Measurements from ENCODE around the gene SOS2.

Gene SOS2

DNA sequence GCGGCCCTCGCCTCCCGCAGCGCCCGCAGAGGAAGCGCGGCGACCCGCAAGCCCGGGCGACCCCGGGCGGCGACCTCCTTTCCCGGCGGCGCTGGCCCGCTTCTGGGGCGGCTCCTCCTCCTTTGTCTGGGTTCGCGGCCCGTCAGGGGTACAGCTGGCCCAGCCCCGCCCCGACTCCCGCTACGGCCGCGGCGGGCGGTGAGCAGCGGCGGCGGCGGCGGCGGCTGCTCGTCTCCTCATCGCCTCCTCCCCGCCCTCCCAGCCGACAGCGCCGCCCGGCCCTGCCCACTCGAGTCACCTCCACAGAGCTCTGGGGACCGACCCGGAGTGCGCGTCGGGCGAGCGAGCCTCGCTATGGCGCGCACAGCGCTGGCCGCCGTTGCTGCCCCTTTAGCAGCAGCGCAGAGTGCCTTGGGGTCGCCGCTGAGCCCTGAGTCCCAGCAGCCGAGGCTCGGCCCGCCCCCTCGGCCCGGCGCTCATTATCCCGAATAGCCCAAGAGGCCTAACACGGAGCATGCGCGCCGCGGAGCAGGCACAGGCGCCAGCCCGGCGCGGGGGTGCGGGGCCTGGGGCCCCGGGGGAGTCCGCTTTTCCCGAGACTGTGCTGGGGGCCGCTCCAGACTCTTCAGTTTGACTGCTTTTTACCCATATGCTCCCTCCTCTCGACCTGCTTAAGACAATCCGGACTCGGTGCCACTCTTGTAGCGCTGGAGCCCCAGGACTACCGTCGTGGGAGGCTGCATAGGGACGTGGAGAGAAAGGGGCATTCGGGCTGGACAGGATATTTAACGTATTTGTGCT, at the start of gene SOS2:
Gene SOS2 (minus strand): TSS at position 104 of the 801 bp plus-strand sequence. CDS start 295 bp downstream, outside the sequence.
- DNase-seq = peak; percentile 92

DNA sequence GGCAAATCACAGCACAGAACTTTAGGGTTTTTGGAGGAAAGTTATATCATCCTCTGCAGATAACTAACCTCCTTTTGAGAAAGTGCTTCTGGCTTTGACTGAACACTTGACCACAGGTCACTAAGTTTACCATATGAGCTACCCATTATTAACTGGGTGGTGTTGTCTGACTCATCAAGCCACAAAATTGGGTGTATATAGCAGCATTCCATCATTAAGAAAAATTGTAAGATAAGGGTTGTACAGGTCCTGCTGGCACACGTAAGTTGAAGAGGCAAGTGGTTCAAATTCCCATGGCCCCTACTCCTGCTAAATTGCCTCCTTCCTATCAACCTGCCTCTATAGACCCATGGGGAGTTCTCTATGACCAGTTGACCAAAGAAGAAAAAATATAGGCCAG, 41.1 kb upstream of the SOS2 start:
- no peak for DNase-seq

DNA sequence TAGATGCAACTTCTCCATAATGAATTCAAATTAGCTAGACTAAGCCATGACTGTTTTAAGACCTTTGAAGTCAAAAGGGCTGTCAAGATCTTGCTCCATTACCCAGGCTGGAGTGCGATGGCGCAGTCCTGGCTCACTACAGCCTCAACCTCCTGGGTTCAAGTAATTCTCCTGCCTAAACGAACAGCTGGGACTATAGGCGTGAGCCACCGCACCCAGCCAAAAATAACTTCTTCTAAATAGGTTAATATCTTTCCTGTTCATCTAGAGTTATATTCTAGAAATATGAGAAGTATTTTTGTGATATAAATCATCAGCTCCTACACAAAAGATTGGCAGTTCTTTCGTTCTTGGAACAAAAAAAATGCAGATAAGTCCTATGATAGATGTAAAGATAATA, 39.6 kb upstream of the SOS2 start:
- DNase-seq = no peak

DNA sequence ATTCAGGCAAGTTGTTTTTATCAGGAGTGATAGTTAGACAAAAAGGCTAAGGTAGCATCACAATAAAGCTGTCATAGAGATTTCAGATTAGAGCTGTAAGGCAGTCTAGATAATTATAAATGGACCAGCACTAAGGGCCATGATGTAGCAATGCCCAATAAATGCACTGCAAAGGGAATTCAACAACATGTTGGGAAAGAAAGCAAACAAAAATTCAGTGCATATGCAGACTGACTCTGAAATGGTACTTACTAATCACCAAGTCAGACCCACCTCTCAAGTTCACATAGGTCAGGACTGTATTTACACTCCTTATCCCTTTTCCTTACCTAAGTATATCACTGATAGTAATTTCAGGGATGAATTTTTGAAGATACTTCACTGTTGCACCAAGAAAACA, 33.7 kb upstream of the SOS2 start:
- DNase-seq = no peak

DNA sequence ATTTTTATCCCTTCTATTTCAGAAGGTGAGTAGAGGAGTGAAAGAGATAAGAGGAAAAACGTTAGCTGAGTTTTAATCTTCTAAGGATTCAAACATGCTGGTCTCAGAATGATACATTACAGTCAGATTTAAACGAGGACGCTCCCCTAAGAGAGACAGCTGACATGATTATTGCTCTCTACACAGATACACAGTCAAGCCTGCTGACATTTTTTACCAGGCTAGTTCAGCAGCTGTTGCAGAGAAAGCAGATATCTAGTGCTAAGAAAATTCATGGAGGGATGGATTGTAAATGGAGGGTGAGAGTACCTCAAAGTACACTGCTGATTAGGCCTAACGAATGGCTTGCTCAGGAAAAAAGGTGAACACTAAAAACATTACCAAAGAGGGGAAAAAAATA, 31.9 kb upstream of the SOS2 start:
- no peak for DNase-seq

DNA sequence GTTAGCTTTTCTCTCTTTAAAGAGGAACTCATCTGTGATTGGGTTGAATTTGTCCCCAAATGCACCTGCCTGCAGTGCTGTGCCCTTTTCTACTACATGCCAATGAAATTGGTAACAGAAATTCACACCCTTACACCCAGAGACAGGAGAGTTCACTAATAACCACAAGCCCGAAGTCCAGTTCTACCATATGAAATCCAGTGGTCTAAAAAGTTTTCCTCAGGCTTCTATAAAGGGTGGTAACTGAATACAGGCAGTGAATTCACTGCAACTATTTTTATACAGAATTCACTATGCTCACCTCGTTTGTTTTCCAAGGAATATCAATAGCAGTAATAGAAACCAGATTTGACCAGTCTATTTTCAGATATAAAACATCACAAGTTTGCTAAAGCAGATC, 31.5 kb upstream of the SOS2 start:
- no peak for DNase-seq

DNA sequence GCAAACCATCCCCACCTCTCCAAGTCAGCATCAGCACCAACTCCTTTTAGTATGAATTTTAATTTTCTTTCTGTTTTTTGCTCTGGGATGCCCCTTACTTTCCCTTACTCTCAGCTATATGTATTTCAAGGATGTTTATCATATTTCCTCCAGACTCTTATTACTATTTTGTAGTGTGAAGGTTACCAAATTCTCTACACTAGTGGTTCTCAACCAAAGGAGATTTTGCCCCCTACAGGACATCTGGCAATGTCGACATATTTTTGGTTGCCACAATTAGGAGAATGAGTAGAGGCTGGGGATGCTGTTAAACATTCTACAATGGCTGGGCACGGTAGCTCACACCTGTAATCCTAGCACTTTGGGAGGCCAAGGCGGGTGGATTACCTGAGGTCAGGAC, 29.1 kb upstream of the SOS2 start:
- no peak for DNase-seq

DNA sequence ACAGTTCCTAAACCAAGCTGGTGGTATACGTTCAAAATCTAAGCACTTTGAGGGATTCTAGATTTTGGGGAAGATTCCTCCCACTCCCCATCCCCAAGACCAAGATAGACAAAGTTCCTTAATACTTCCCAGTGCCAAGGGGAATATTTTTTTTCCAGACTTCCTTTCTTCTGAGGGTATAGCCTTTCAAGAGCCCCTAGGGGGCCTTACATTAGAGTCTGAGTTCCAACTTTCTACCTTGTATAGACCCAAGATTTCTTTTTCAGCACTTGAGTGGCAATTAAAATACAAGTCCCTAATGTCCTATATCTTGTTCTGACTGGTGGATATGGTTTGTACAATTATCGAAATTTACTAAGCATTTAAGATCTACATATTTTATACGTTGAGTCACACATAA, 28.7 kb upstream of the SOS2 start:
- no peak for DNase-seq

DNA sequence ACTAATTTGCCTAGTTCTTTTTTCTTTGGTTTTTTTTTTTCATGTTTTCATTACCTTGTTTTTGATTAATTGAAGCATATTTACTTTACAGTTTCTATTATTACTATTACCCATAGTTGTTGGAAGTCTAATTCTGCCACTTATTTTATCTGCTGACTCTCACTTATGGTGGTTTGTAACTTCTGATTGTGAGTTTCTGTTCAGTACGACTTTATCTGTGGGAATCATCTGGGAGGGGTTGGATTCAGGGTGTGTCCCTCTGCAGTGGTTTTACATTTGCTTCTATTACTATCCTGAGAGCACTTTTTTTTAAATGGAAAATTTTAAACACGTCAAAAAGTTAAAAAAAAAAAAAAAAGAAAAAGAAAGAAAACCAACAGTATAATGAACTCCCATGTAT, 26.4 kb upstream of the SOS2 start:
- no peak for DNase-seq

DNA sequence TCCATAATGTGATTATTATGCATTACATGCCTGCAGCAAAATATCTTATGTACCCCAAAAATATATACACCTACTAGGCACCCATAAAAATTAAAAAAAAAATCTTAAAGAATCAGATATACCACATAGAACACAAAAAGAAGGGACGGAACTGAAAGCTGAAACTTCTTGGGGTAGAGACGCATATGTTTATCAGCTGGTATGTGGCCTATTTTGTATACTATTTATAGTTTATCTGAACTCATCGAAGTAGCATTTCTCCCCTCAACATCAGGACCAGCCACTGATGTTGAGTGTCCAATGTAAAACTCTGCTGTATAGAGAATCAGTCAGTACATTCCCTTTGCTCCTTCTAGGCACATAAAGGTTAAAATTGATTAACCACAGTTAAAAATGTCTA, 22.9 kb upstream of the SOS2 start:
- no peak for DNase-seq

DNA sequence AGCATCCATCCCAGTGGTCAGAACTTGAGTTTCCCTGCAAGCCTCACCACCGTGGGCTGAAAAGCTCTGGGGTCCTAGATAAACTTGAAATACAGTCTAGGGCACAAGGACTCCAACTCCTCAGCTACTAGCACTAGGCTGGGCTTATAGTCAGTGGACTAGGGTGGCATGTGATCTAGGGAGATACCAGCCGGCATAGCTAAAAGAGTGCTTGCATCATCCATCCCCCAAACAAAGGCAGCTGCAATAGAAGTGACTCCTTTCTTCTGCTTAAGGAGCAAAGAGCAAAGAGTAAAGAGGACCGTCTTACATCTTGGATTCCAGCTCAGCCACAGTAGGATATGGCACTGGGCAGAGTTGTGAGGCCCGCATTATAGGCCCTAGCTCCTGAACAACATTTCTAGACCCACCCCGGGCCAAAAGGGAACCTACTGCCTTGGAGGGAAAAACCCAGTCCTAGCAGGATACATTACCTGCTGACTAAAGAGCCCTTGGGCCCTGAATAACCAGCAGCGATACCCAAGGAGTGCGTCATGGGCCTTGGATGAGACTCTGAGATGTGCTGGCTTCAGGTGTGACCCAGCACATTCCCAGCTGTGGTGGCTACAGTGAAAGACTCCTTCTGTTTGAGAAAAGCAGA, 17.9 kb upstream of the SOS2 start:
- DNase-seq = no peak

DNA sequence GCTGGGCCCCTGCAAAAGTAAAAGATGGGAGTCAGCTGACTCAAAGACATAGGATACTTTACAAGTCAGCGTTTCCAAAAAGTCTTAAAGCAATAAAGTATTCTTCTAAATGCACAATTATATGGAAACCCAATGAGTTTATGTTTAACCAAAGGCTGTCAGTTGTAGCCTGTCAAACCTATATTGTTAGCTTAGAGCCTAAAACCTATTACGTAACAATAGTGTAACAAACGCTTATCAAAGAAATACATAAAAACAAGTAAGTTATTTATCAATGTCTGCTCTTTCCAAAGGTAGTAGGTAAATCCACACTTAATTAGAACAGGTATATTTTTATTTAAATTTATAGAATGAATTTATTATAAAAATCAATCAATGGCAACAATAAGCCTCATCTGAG, 15.9 kb upstream of the SOS2 start:
- DNase-seq = no peak

DNA sequence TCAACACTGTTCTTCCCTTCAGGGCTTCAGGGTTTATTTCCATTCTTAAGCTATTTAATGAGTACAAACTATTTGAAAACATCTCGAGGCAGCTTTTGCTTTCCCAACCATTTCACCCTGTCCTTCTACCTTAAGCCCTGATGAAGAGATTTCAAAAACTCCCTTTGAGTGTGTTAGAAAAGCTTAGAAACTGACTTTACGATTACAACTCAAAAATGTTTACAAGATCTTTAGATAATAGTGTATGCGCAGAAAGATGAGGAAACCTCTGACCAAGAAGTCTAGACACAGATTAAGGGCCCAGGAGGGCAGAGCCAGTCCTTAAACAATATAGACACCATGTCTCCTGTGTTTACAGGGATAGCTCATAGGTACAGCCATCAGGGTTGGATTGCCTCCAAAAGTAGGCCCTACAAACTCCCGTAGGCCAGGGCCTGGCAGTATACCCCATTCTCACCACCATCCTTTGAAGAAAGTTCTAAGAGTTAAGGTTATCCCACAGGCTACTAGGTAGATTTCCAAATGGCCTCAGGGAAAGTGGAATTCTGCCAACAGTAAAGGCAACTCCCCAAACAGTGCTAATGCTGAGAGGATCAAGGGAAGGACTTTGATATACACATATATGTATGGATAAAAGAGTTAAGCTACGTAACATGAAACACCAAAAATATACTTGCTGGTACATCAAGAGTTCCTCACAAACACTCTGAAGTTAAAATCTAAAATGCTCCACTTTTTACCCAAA, 11.4 kb upstream of the SOS2 start:
- DNase-seq = no peak

DNA sequence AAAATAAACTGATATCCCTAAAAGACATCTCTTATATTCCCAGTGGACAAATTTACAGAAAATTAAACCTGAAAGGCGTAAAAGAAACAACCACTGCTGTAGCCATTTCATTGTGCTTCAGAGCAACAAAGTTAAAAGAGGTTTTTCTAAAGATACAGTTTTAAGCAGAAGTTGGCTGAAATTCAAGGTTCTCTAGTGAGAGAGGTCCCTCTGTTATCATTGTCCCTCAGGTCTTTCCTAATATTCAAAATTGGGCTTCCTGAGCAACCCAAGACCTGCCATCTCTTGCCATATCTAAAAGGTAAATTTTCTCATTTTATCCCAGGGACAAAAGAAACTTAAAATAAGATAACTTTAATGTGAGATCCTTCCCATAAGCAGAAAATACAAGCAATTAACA, 10.7 kb upstream of the SOS2 start:
- DNase-seq = no peak

DNA sequence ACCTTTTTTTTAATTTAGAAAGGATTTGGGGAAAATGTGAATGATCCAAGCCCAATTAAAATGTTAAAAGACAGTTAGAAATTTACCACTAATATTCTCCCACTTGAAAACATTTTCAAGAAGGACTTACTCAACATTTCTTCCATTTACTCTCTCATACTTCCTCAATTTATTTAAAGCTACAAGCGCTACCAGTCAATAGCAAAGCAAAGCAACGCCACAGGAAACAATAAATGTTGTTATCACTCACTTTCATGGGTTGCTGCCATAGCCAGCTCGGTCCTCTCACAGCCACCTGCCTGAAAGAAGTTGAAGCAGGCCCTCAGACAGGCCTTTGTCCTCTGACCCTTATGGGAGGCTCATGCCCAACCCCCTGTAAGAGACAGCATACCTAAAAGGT, 6.0 kb upstream of the SOS2 start:
- DNase-seq = no peak

DNA sequence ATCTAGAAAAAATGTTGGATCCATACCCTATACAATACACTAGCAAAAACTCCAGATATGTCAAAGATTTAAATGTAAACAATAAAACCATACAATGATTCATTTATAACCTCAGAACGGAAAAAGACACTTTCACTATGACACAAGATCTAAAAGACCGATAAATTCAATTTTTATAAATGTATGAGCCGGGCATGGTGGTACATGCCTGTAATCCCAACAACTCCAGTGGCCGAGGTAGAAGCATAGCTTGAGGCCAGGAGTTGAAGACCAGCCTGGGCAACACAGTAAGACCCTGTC, 2.5 kb upstream of the SOS2 start:
- DNase-seq = no peak

DNA sequence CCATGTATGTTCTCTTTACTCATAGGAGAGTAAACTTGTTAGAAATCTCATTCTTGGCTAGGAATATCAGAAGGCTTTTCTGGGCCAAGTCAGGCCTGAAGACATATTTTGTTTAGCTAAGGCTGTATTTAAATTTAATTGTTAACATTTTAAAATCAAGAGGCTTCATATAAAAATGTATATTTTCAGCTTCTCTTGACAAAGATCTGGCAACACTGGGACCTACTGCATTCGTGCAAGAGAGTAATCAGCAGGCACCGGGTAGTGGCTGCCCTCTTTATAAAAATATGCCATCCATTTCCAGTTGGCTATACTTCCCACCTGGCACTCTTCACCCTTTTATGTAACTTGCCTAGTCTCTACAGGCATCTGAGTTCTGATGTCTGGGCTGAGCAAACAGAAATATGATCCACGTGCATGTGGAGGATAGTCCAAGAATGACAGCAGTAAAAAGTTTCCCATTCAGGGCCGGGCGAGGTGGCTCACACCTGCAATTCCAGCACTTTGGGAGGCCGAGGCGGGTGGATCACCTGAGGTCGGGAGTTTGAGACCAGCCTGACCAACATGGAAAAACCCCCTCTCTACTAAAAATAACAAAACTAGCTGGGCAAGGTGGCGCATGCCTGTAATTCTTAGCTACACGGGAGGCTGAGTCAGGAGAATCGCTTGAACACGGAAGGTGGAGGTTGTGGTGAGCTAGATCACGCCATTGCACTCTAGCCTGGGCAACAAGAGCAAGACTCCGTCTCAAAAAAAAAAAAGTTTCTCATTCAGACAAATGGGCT, 2.0 kb upstream of the SOS2 start:
- DNase-seq = no peak

DNA sequence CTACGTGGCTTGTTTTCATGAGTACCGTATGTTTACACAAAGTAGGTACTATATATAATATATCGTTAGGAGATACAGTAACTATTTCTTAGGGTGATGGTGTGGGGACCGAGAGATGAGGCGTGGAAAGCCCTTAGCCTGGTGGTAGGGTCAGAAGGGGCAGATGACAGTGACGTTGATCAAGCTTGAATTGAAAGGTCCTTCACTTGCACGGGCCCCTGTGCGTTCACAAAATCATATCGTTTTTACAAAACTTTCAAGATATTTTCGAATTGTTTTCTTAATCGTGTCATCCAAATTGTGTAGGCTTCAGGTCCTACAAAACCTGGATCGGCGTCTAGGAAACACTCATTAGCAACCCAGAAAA, 881 bp upstream of the SOS2 start:
- no peak for DNase-seq

DNA sequence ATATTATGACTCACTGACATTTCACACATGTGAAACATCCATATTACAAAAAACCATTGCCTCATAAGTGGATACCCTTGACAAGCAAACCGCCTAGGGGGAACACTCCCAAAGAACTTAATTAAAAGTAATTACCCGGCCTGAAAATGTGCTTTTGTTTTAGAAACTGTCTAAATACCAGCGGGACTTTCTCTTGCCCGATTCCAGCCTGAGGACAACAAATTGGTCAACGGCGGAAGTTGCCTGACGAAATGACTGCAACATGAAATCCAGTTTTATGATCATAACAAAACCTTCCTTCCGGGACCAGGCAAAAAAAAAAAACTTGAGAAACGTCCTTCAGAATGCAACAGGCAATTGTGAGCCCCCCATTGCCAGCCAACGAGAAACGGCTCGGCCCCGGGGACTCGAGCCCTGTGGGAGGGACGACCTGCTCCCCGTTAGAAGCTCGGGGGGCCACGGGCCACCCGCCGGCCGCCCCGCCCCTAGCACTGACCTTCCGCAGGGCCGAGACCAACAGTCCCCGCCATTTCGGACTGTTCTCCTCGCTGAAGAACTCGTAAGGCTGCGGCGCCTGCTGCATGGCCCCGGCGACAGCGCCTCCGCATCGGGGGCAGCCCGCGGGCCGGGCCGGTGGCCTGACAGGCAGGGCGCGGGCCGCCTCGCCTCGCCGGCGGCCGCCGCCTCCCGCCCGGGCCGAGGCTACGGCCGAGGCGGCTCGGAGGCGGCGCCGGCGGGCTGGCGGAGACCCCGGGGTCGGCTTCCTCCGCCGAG, 490 bp downstream of the SOS2 start:
- peak; percentile 72 for DNase-seq

DNA sequence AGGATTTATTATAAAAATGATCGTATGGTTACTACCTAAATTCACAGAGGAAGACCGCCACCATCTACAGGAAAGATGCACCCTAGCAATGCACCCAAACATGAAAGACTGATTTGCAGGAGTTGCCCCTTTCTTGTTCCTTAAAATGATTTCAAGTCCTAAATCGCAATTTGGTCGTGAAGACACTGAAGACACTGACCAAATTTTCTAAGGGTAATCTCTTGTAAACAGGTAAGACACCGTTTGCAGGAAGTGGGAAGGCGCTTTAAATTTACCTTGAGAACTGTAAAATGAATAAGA, 1.0 kb downstream of the SOS2 start:
- DNase-seq = no peak

DNA sequence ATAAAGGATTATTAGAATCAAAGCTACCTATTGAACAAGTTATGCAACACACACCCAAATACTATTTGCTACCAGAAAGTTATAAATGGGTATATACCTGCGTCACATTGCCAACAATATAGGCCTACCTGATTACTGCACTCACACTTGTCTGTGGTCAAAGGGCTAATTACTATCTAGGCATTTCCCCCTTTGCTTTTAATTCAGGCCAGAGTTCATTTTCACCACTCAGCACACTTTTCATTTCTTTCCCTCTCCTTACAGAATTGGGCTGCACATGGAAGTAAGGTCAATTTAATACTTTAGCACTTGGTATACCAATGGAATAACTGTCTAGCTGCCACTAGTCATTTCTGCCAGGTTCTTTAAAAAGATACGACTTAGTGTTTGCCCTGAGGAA, 1.7 kb downstream of the SOS2 start:
- DNase-seq = no peak

DNA sequence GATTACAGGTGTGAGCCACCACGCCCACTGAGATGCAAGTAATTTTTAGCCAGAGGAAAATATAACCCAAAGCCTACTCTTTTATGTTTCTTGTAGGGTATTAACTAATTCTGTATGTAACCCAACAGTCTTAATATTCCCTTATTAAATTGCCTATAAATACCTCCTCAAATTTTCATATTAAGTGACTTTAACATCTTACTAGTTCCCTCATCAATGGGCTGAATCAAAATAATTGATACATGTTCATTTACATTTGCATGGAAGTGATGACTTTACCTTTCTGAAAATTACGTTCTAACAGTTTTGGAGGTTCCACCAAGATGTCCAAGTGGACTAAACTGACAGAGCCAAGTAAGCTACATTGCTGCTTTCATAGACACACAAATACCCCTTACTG, 3.1 kb downstream of the SOS2 start:
- no peak for DNase-seq

DNA sequence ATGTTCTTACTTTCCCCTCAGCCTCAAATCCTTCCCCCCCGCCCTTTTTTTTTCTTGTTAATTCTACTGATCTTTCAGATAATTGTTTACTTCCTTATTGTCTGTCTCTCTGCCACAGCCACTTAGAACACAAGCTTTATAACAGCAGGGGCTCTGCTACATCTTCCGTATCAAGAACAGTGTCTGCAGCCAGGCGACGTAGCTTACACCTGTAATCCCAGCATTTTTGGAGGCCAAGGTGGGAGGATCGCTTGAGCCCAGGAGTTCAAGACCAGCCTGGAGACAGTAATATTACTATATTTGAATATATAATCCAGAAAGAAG, 5.4 kb downstream of the SOS2 start:
- DNase-seq = no peak

Data from right hindlimb (tissue), 1 donor.